GM12878 (cell line): ENCODE results near the gene RAB6B. TPM values are rescaled to one million over a fixed set of nuclear protein-coding genes. Genes with fewer than 3 reads are reported as not detected.

ENCODE experiments used
- BCL11A ChIP-seq: IDR thresholded peaks from 2 replicates; pipeline ENCODE4 v1.6.1; 2011; ENCODE audit warnings: low read depth, low read length
- CHD1 ChIP-seq: IDR thresholded peaks from 2 replicates; pipeline ENCODE4 v1.6.1; 2012; ENCODE audit warnings: low read depth, low read length, improper control_type of control experiment
- EED ChIP-seq: sonication (generic); IDR thresholded peaks from 2 replicates; pipeline ENCODE4 v1.6.1; 2016; ENCODE audit warnings: antibody characterized with exemption, low read depth
- EZH2 ChIP-seq: IDR thresholded peaks from 2 replicates; pipeline ENCODE4 v1.6.1; 2012; ENCODE audit warnings: low read depth, mild to moderate bottlenecking, control low read depth, inconsistent platforms, low read length, borderline replicate concordance; ENCODE audit not compliant: control insufficient read depth
- GATAD2B ChIP-seq: fragments of 450-650 bp; conservative IDR thresholded peaks from 2 replicates; pipeline ENCODE4 v1.6.1; 2017; ENCODE audit warnings: low read depth, mild to moderate bottlenecking, moderate library complexity
- HDGF ChIP-seq: fragments of 450-650 bp; IDR thresholded peaks from 2 replicates; pipeline ENCODE4 v1.6.1; 2016; ENCODE audit warnings: antibody characterized with exemption
- MXI1 ChIP-seq: fragments of 150-350 bp; IDR thresholded peaks from 2 replicates; pipeline ENCODE4 v1.6.1; 2011; ENCODE audit warnings: low read depth, mild to moderate bottlenecking, inconsistent platforms, low read length, improper control_type of control experiment
- NFXL1 ChIP-seq: fragments of 450-650 bp; IDR thresholded peaks from 2 replicates; pipeline ENCODE4 v1.6.1; 2017; ENCODE audit warnings: antibody characterized with exemption, mild to moderate bottlenecking, borderline replicate concordance
- NFYB ChIP-seq: IDR thresholded peaks from 2 replicates; pipeline ENCODE4 v1.6.1; 2011; ENCODE audit warnings: low read depth, mild to moderate bottlenecking, low read length, improper control_type of control experiment, moderate library complexity; ENCODE audit not compliant: insufficient read depth
- NR2F1 ChIP-seq: fragments of 450-650 bp; conservative IDR thresholded peaks from 2 replicates; pipeline ENCODE4 v1.6.1; 2017; ENCODE audit warnings: mild to moderate bottlenecking
- RB1 ChIP-seq: fragments of 450-650 bp; formaldehyde crosslinking; IDR thresholded peaks from 2 replicates; pipeline ENCODE4 v1.6.1; 2017; ENCODE audit warnings: mild to moderate bottlenecking, borderline replicate concordance
- STAT3 ChIP-seq: IDR thresholded peaks from 2 replicates; pipeline ENCODE4 v1.6.1; 2011; ENCODE audit warnings: low read depth, low read length, improper control_type of control experiment
- TCF7 ChIP-seq: IDR thresholded peaks from 2 replicates; pipeline ENCODE4 v1.6.1; 2014; ENCODE audit warnings: antibody characterized with exemption, borderline replicate concordance
- WRNIP1 ChIP-seq: IDR thresholded peaks from 2 replicates; pipeline ENCODE4 v1.6.1; 2011; ENCODE audit warnings: low read depth, low read length, improper control_type of control experiment, borderline replicate concordance
- polyA plus RNA-seq, 11 experiments: library from polyadenylated mRNA; depleted of rRNA in 4 of 11; unstranded in 6 of 11; stranded (reverse) in 5 of 11; fragments of >200 nt; fragmentation: Nextera tagmentation in 4 of 11; fragmentation: Illumina TruSeq in 1 of 11; extraction: Ambion mirVana in 4 of 11; extraction: Trizol in 1 of 11; gene quantifications; 1 replicate in 1 of 11; 2 replicates in 10 of 11; pipeline versions ENCODE4 v1.2.1 to v1.2.3, GENCODE V29; 2011 to 2016; ENCODE audit warnings: inconsistent platforms in 2 of 11, missing spikeins in 2 of 11, low read depth in 1 of 11
- total RNA-seq, 4 experiments: library from RNA; depleted of rRNA in 3 of 4; stranded (reverse); fragments of >200 nt in 3 of 4; fragmentation: Illumina TruSeq in 1 of 4; extraction: Trizol in 1 of 4; gene quantifications; 2 replicates each; pipeline versions ENCODE4 v1.2.1 to v1.2.3, GENCODE V29; 2013 to 2021
- TF ChIP-seq, protein P1 (sequence below): fragments of 450-650 bp; formaldehyde crosslinking; IDR thresholded peaks from 2 replicates; pipeline ENCODE4 v1.5.0; 2022; ENCODE audit warnings: mild to moderate bottlenecking, missing genetic modification characterization
- TF ChIP-seq, protein P2 (sequence below): IDR thresholded peaks from 2 replicates; pipeline ENCODE4 v1.6.1; 2012; ENCODE audit warnings: low read depth, low read length, improper control_type of control experiment
- TF ChIP-seq, protein P3 (sequence below): fragments of 450-650 bp; IDR thresholded peaks from 2 replicates; pipeline ENCODE4 v1.6.1; 2017; ENCODE audit warnings: mild to moderate bottlenecking
- TF ChIP-seq, protein P4 (sequence below): IDR thresholded peaks from 2 replicates; pipeline ENCODE4 v1.6.1; 2011; ENCODE audit warnings: borderline replicate concordance, low read depth, mild to moderate bottlenecking, moderate library complexity, mixed read lengths, low read length; ENCODE audit not compliant: insufficient read depth; ENCODE audit errors: extremely low read length
- TF ChIP-seq, protein P5 (sequence below): IDR thresholded peaks from 2 replicates; pipeline ENCODE4 v1.6.1; 2012; ENCODE audit warnings: low read depth, low read length, improper control_type of control experiment
- TF ChIP-seq, protein P6 (sequence below): fragments of 450-650 bp; IDR thresholded peaks from 2 replicates; pipeline ENCODE4 v1.6.1; 2017; ENCODE audit warnings: antibody characterized with exemption, mild to moderate bottlenecking, moderate library complexity

Gene RAB6B
- total and polyA plus RNA-seq, 10 of the 15 experiments (the other 5 are each of a cell fraction or from before 2014, with no cell fraction given) = 0.01 to 0.16 (median 0.04) TPM; not detected in 5

DNA sequence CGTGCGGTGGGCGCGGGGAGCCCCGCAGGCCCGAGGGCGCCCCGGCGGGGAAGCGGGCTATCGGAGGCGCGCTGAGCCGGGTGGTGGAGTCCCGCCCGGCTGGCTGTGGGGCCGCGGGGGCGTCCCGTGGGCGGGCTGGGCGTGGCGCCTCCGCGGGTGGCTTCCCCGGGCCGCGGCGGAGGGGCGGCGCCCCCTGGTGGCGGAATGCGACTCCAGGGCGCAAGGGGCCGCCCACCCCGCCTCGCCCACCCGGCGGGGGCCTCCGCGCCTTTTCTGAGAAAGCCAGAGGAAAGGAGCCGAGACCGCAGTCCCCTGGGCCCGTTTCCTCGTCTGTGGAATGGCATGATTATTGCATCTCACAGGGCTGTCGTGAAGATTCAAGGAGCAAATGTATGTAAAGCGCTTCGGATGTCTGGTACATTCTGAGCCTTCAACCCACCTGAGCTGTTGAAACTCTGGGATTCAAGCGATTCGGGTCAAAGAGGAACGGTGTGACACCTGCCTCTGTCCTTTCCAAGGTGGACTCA is 31.9 kb upstream of the RAB6B start (continued):
- TF ChIP-seq EZH2 (no peak), HDGF (no peak), RB1 (0 out of 2 replicates have a peak, but pooled peaks have one; percentile 23), NR2F1 (peak; percentile 56; the same call in 1 of the 2 replicates), MXI1 (no peak), STAT3 (no peak), NFXL1 (no peak), WRNIP1 (no peak), GATAD2B (peak; percentile 91), NFYB (no peak), BCL11A (no peak), EED (no peak), CHD1 (no peak), TCF7 (no peak)
- TF ChIP-seq, protein P1, sequence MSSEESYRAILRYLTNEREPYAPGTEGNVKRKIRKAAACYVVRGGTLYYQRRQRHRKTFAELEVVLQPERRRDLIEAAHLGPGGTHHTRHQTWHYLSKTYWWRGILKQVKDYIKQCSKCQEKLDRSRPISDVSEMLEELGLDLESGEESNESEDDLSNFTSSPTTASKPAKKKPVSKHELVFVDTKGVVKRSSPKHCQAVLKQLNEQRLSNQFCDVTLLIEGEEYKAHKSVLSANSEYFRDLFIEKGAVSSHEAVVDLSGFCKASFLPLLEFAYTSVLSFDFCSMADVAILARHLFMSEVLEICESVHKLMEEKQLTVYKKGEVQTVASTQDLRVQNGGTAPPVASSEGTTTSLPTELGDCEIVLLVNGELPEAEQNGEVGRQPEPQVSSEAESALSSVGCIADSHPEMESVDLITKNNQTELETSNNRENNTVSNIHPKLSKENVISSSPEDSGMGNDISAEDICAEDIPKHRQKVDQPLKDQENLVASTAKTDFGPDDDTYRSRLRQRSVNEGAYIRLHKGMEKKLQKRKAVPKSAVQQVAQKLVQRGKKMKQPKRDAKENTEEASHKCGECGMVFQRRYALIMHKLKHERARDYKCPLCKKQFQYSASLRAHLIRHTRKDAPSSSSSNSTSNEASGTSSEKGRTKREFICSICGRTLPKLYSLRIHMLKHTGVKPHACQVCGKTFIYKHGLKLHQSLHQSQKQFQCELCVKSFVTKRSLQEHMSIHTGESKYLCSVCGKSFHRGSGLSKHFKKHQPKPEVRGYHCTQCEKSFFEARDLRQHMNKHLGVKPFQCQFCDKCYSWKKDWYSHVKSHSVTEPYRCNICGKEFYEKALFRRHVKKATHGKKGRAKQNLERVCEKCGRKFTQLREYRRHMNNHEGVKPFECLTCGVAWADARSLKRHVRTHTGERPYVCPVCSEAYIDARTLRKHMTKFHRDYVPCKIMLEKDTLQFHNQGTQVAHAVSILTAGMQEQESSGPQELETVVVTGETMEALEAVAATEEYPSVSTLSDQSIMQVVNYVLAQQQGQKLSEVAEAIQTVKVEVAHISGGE = no peak
- TF ChIP-seq, protein P2, sequence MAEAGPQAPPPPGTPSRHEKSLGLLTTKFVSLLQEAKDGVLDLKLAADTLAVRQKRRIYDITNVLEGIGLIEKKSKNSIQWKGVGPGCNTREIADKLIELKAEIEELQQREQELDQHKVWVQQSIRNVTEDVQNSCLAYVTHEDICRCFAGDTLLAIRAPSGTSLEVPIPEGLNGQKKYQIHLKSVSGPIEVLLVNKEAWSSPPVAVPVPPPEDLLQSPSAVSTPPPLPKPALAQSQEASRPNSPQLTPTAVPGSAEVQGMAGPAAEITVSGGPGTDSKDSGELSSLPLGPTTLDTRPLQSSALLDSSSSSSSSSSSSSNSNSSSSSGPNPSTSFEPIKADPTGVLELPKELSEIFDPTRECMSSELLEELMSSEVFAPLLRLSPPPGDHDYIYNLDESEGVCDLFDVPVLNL = no peak
- TF ChIP-seq, protein P3, sequence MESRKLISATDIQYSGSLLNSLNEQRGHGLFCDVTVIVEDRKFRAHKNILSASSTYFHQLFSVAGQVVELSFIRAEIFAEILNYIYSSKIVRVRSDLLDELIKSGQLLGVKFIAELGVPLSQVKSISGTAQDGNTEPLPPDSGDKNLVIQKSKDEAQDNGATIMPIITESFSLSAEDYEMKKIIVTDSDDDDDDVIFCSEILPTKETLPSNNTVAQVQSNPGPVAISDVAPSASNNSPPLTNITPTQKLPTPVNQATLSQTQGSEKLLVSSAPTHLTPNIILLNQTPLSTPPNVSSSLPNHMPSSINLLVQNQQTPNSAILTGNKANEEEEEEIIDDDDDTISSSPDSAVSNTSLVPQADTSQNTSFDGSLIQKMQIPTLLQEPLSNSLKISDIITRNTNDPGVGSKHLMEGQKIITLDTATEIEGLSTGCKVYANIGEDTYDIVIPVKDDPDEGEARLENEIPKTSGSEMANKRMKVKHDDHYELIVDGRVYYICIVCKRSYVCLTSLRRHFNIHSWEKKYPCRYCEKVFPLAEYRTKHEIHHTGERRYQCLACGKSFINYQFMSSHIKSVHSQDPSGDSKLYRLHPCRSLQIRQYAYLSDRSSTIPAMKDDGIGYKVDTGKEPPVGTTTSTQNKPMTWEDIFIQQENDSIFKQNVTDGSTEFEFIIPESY = no peak
- TF ChIP-seq, protein P4, sequence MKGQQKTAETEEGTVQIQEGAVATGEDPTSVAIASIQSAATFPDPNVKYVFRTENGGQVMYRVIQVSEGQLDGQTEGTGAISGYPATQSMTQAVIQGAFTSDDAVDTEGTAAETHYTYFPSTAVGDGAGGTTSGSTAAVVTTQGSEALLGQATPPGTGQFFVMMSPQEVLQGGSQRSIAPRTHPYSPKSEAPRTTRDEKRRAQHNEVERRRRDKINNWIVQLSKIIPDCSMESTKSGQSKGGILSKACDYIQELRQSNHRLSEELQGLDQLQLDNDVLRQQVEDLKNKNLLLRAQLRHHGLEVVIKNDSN = no peak
- TF ChIP-seq, protein P5, sequence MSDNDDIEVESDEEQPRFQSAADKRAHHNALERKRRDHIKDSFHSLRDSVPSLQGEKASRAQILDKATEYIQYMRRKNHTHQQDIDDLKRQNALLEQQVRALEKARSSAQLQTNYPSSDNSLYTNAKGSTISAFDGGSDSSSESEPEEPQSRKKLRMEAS = no peak
- TF ChIP-seq, protein P6, sequence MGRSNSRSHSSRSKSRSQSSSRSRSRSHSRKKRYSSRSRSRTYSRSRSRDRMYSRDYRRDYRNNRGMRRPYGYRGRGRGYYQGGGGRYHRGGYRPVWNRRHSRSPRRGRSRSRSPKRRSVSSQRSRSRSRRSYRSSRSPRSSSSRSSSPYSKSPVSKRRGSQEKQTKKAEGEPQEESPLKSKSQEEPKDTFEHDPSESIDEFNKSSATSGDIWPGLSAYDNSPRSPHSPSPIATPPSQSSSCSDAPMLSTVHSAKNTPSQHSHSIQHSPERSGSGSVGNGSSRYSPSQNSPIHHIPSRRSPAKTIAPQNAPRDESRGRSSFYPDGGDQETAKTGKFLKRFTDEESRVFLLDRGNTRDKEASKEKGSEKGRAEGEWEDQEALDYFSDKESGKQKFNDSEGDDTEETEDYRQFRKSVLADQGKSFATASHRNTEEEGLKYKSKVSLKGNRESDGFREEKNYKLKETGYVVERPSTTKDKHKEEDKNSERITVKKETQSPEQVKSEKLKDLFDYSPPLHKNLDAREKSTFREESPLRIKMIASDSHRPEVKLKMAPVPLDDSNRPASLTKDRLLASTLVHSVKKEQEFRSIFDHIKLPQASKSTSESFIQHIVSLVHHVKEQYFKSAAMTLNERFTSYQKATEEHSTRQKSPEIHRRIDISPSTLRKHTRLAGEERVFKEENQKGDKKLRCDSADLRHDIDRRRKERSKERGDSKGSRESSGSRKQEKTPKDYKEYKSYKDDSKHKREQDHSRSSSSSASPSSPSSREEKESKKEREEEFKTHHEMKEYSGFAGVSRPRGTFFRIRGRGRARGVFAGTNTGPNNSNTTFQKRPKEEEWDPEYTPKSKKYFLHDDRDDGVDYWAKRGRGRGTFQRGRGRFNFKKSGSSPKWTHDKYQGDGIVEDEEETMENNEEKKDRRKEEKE = no peak
